MM.1S (cell line): ENCODE measurements around the gene ZNF436.

ENCODE experiments used
- DNase-seq: peaks from one replicate; pipeline ENCODE4 v3.0.0-alpha.2; 2015
- H2AFZ ChIP-seq: fragments of 300-600 bp; sonication (generic); 2 replicates; pipeline ENCODE4 v1.6.0; 2016; ENCODE audit warnings: antibody characterized with exemption, low read length
- H3F3A ChIP-seq: fragments of 300-600 bp; sonication (generic); 2 replicates; pipeline ENCODE4 v1.6.1; 2016; ENCODE audit warnings: mild to moderate bottlenecking, antibody characterized with exemption, low read length, moderate library complexity, mixed read lengths; ENCODE audit not compliant: insufficient read depth
- H3K27ac ChIP-seq: fragments of 300-600 bp; sonication (generic); 2 replicates; pipeline ENCODE4 v1.5.1; 2016; ENCODE audit warnings: mild to moderate bottlenecking, low read length
- H3K27me3 ChIP-seq: fragments of 300-600 bp; sonication (generic); replicated peaks from 2 replicates; pipeline ENCODE4 v1.6.0; 2016; ENCODE audit warnings: low read length; ENCODE audit not compliant: insufficient read depth
- H3K36me3 ChIP-seq: fragments of 300-600 bp; sonication (generic); replicated peaks from 2 replicates; pipeline ENCODE4 v1.6.1; 2016; ENCODE audit warnings: mild to moderate bottlenecking, low read length, mixed read lengths; ENCODE audit not compliant: insufficient read depth
- H3K4me1 ChIP-seq: fragments of 300-600 bp; sonication (generic); 2 replicates; pipeline ENCODE4 v1.6.1; 2016; ENCODE audit warnings: low read length, mixed read lengths
- H3K4me2 ChIP-seq: fragments of 300-600 bp; sonication (generic); 2 replicates; pipeline ENCODE4 v1.6.0; 2016; ENCODE audit warnings: low read depth, low read length
- H3K4me3 ChIP-seq: fragments of 300-600 bp; sonication (generic); 2 replicates; pipeline ENCODE4 v1.5.1; 2016; ENCODE audit warnings: low read length, mixed read lengths
- H3K79me2 ChIP-seq: fragments of 300-600 bp; sonication (generic); 2 replicates; pipeline ENCODE4 v1.6.1; 2016; ENCODE audit warnings: mixed run types, low read length, mixed read lengths
- H3K9ac ChIP-seq: fragments of 300-600 bp; sonication (generic); 2 replicates; pipeline ENCODE4 v1.6.1; 2016; ENCODE audit warnings: low read length, mixed read lengths
- H3K9me2 ChIP-seq: fragments of 300-600 bp; sonication (generic); replicated peaks from 2 replicates; pipeline ENCODE4 v1.6.1; 2016; ENCODE audit warnings: mild to moderate bottlenecking, low read length, mixed read lengths; ENCODE audit not compliant: insufficient read depth
- H3K9me3 ChIP-seq: fragments of 300-600 bp; sonication (generic); replicated peaks from 2 replicates; pipeline ENCODE4 v1.6.1; 2016; ENCODE audit warnings: mild to moderate bottlenecking, low read length, mixed read lengths; ENCODE audit not compliant: insufficient read depth
- H4K20me1 ChIP-seq: fragments of 300-600 bp; sonication (generic); 2 replicates; pipeline ENCODE4 v1.6.1; 2016; ENCODE audit warnings: mild to moderate bottlenecking, low read length, moderate library complexity, mixed read lengths; ENCODE audit not compliant: insufficient read depth
- EZH2 ChIP-seq: fragments of 300-600 bp; sonication (generic); optimal IDR thresholded peaks from 2 replicates; pipeline ENCODE3; 2017; ENCODE audit warnings: low read depth, mild to moderate bottlenecking, antibody characterized with exemption, low read length, mixed read lengths
- EZH2phosphoT487 ChIP-seq: fragments of 300-600 bp; sonication (generic); IDR thresholded peaks from 2 replicates; pipeline ENCODE4 v1.6.1; 2018; ENCODE audit warnings: antibody characterized with exemption, low read length
- TF ChIP-seq, protein P1 (sequence below): fragments of 300-600 bp; sonication (generic); IDR thresholded peaks from 2 replicates; pipeline ENCODE4 v1.5.1; 2016; ENCODE audit warnings: antibody characterized with exemption, low read length, mixed read lengths

Gene ZNF436

DNA sequence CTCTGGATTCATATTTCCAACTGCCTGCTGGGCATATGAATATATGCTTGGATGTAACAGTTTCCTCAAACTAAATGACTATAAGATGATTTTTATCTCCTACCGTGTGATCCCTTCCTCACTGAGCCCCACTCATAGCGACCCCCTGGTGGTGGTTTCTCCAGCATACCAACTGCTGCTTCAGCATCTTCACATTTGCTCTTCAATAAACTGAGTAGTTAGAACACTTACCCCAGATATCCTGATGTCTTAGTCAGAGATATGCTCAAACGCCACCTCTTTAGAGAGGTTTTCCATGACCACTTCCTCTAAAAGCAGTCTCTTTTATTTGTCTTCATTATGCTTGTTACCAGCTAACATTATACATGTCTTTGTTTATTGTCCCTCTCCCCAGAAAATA, 15.4 kb downstream of the ZNF436 start:
- Histone ChIP-seq H3K27me3 (no peaks in the 10 kb centered on the region), H3F3A (no peaks in the 10 kb centered on the region)
- no peak for DNase-seq

DNA sequence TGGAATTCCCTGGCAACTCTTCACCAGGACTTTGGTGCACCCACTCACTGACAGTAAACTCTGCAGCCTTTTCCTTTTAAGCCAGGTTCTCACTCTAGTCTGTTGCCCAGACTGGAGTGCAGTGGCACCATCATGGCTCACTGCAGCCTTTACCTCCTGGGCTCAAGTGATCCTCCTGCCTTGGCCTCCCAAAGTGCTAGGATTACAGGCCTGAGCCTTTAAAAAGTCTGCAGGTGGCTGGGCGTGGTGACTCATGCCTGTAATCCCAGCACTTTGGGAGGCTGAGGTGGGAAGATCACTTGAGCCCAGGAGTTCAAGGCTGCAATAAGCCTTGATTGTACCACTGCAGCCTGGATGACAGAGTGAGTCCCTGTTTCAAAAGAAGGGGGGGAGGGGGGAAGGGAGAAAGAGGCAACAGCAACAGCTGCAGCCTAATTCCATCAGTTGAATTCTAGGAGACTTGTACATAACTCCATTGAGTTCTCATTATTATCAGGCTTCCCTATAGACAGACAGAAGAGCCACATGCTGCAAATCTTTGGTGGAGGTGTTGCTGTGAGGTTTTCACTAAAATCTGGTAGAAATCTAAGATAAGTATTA, 17.4 kb downstream of the ZNF436 start:
- Histone ChIP-seq H4K20me1 (no peaks in the 10 kb centered on the region), H3K79me2 (no peaks in the 10 kb centered on the region), H3K27ac (no peak overlapping the region), H3K4me3 (no peak overlapping the region), H2AFZ (no peak overlapping the region), H3K4me2 (no peak overlapping the region), H3K9ac (no peak overlapping the region), H3K36me3 (no peaks in the 10 kb centered on the region), H3K4me1 (no peaks in the 10 kb centered on the region), H3K9me3 (no peaks in the 10 kb centered on the region), H3K9me2 (no peaks in the 10 kb centered on the region), H3K27me3 (no peaks in the 10 kb centered on the region), H3F3A (no peaks in the 10 kb centered on the region)
- DNase-seq, result no peak
- TF ChIP-seq, protein P1, sequence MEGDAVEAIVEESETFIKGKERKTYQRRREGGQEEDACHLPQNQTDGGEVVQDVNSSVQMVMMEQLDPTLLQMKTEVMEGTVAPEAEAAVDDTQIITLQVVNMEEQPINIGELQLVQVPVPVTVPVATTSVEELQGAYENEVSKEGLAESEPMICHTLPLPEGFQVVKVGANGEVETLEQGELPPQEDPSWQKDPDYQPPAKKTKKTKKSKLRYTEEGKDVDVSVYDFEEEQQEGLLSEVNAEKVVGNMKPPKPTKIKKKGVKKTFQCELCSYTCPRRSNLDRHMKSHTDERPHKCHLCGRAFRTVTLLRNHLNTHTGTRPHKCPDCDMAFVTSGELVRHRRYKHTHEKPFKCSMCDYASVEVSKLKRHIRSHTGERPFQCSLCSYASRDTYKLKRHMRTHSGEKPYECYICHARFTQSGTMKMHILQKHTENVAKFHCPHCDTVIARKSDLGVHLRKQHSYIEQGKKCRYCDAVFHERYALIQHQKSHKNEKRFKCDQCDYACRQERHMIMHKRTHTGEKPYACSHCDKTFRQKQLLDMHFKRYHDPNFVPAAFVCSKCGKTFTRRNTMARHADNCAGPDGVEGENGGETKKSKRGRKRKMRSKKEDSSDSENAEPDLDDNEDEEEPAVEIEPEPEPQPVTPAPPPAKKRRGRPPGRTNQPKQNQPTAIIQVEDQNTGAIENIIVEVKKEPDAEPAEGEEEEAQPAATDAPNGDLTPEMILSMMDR, result no peak
- no peak for TF ChIP-seq EZH2phosphoT487
- TF ChIP-seq EZH2, result no peak

More for the DNA sequence above, 15.4 kb downstream of the ZNF436 start:
- no peak overlapping the region for H3K9ac ChIP-seq
- no peaks in the 10 kb centered on the region for H3K9me3 ChIP-seq
- no peaks in the 10 kb centered on the region for H3K4me1 ChIP-seq
- H2AFZ ChIP-seq, result no peak overlapping the region
- H3K79me2 ChIP-seq, result no peaks in the 10 kb centered on the region
- TF ChIP-seq, protein P1, result no peak
- TF ChIP-seq EZH2 (no peak), EZH2phosphoT487 (no peak)
- no peak overlapping the region for H3K4me2 ChIP-seq
- no peaks in the 10 kb centered on the region for H4K20me1 ChIP-seq
- no peak overlapping the region for H3K4me3 ChIP-seq
- H3K36me3 ChIP-seq, result no peaks in the 10 kb centered on the region
- H3K9me2 ChIP-seq, result no peaks in the 10 kb centered on the region
- no peak overlapping the region for H3K27ac ChIP-seq

DNA sequence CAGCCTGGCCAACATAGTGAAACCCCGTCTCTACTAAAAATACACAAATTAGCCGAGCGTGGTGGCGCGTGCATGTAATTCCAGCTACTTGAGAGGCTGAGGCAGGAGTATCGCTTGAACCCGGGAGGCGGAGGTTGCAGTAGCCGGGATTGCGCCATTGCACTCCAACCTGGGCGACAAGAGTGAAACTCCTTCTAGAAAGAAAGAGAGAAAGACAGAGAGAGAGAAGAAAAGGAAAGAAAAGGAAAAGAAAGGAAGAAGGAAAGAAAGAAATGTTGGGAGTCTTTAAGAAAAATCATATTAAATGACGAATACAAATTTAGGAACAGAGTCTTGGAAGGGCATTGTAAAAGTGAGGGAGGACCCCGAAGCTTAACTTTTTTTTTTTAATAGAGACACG, 23.7 kb downstream of the ZNF436 start:
- Histone ChIP-seq H4K20me1 (peaks cover 14% of the 10 kb centered on the region), H3K9me3 (no peaks in the 10 kb centered on the region), H3K4me2 (no peak overlapping the region), H3K27me3 (no peaks in the 10 kb centered on the region), H3K4me3 (no peak overlapping the region), H3K9ac (no peak overlapping the region), H3K4me1 (peaks cover 6% of the 10 kb centered on the region; the same call in 1 of the 2 replicates), H3K79me2 (peaks cover 32% of the 10 kb centered on the region), H3K36me3 (no peaks in the 10 kb centered on the region), H3F3A (peaks cover 11% of the 10 kb centered on the region), H3K27ac (no peak overlapping the region), H3K9me2 (no peaks in the 10 kb centered on the region), H2AFZ (no peak overlapping the region)
- TF ChIP-seq EZH2, result no peak
- TF ChIP-seq EZH2phosphoT487, result no peak
- TF ChIP-seq, protein P1, result no peak
- DNase-seq, result no peak
